Rectal smooth muscle tissue (tissue), 1 donor: ENCODE data around the gene OR4K2.

Experiments
- H3K27ac ChIP-seq: one replicate; pipeline ENCODE4 v1.7.0; 2013; ENCODE audit warnings: low read depth, low read length, inconsistent platforms
- H3K27me3 ChIP-seq: one replicate; pipeline ENCODE4 v1.7.0; 2013; ENCODE audit warnings: low read length; ENCODE audit not compliant: control insufficient read depth, insufficient read depth
- H3K36me3 ChIP-seq: one replicate; pipeline ENCODE4 v1.7.0; 2013; ENCODE audit warnings: low read length; ENCODE audit not compliant: control insufficient read depth, insufficient read depth
- H3K4me1 ChIP-seq: one replicate; pipeline ENCODE4 v1.7.0; 2013; ENCODE audit warnings: low read length; ENCODE audit not compliant: control insufficient read depth, insufficient read depth
- H3K4me3 ChIP-seq: one replicate; pipeline ENCODE4 v1.7.0; 2013; ENCODE audit warnings: low read length
- H3K9ac ChIP-seq: one replicate; pipeline ENCODE4 v1.7.0; 2013; ENCODE audit warnings: low read length

Gene OR4K2

GRCh38 chr14:19906665-19907064 lies 31.7 kb downstream of the OR4K2 start:
- Histone ChIP-seq H3K4me3 (no peak overlapping the region), H3K27ac (no peak overlapping the region), H3K36me3 (no peaks in the 10 kb centered on the region), H3K27me3 (no peaks in the 10 kb centered on the region), H3K9ac (no peak overlapping the region), H3K4me1 (no peaks in the 10 kb centered on the region)

GRCh38 chr14:19911114-19911513 lies 36.2 kb downstream of the OR4K2 start:
- no peak overlapping the region for H3K4me3 ChIP-seq
- H3K4me1 ChIP-seq = no peaks in the 10 kb centered on the region
- no peaks in the 10 kb centered on the region for H3K36me3 ChIP-seq
- no peaks in the 10 kb centered on the region for H3K27me3 ChIP-seq
- H3K27ac ChIP-seq = no peak overlapping the region
- H3K9ac ChIP-seq = no peak overlapping the region

GRCh38 chr14:19917243-19917642 lies 42.3 kb downstream of the OR4K2 start:
- no peaks in the 10 kb centered on the region for H3K36me3 ChIP-seq
- H3K4me1 ChIP-seq = no peaks in the 10 kb centered on the region
- H3K9ac ChIP-seq = no peak overlapping the region
- H3K4me3 ChIP-seq = no peak overlapping the region
- H3K27ac ChIP-seq = no peak overlapping the region
- H3K27me3 ChIP-seq = no peaks in the 10 kb centered on the region

GRCh38 chr14:19917955-19918518 lies 43.1 kb downstream of the OR4K2 start:
- no peaks in the 10 kb centered on the region for H3K27me3 ChIP-seq
- H3K9ac ChIP-seq = no peak overlapping the region
- no peak overlapping the region for H3K4me3 ChIP-seq
- no peaks in the 10 kb centered on the region for H3K36me3 ChIP-seq
- H3K27ac ChIP-seq = no peak overlapping the region
- H3K4me1 ChIP-seq = no peaks in the 10 kb centered on the region

- Histone ChIP-seq H3K4me1 (no peaks in the 10 kb centered on the region), H3K27ac (no peak overlapping the region), H3K36me3 (no peaks in the 10 kb centered on the region), H3K4me3 (no peak overlapping the region), H3K27me3 (no peaks in the 10 kb centered on the region), H3K9ac (no peak overlapping the region)
Observed at GRCh38 chr14:19918553-19919264, 43.8 kb downstream of the OR4K2 start.

- no peak within 1 kb of the TSS for H3K9ac ChIP-seq
- H3K27ac ChIP-seq = no peak within 1 kb of the TSS
Observed at GRCh38 chr14:19920021-19920657, 45.2 kb downstream of the OR4K2 start, which contains the start of gene OR4K5. TSS of gene OR4K5 (plus strand) at chr14:19920607. CDS start at chr14:19920607, 0 bp downstream.

GRCh38 chr14:19930617-19931016 lies 55.7 kb downstream of the OR4K2 start, which contains the start of gene OR4K1:
TSS of gene OR4K1 (plus strand) at chr14:19930917. CDS start at chr14:19935667, 4,750 bp downstream.
- H3K4me3 ChIP-seq = no peak within 1 kb of the TSS
- H3K9ac ChIP-seq = no peak within 1 kb of the TSS
- no peaks in the 10 kb centered on the region for H3K4me1 ChIP-seq
- no peaks in the 10 kb centered on the region for H3K36me3 ChIP-seq
- H3K27me3 ChIP-seq = no peaks in the 10 kb centered on the region
- no peak within 1 kb of the TSS for H3K27ac ChIP-seq

More at GRCh38 chr14:19920021-19920657, 45.2 kb downstream of the OR4K2 start, which contains the start of gene OR4K5:
- Histone ChIP-seq H3K36me3 (no peaks in the 10 kb centered on the region), H3K4me1 (no peaks in the 10 kb centered on the region), H3K27me3 (no peaks in the 10 kb centered on the region), H3K4me3 (no peak within 1 kb of the TSS)
